ENCODE results near the gene STAG1.
"Not testable (repeated sequence)": the region's sequence is repeated elsewhere in the genome, so short reads cannot be mapped to it uniquely, and the experiment has no call there.

Gene STAG1

DNA sequence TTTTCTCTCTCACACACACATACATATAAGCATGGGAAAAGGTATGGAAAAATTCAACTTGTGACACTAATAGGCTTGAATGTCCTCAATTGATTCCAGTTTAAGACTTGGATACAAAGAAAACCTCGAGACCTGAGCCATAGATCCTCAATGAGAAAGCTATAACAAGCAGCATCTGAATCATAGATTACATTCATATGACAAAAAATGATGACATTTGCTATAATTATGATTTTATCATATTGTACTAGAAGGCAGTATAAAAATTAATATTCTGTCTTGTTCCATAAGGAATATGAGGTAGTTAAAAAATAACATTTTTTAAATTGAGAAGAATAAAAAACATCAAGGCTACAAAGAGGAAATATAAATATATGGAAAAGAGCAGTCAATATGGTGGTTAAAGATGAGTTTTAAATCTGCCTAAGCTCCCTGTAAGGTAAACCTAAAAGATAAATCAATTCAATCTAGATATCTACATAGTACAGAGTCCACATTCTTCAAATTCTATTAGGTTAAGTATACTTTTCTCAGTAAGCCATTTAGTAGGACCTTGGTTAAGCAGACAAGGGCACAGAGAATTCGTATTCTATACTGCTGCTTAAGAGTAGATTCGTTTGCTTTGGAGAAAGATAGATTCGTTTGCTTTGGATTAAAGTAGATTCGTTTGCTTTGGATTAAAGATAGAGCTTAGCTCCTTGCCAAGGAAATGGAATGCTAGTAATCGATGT lies 175.7 kb downstream of the STAG1 start:
- no peak for DNase-seq

DNA sequence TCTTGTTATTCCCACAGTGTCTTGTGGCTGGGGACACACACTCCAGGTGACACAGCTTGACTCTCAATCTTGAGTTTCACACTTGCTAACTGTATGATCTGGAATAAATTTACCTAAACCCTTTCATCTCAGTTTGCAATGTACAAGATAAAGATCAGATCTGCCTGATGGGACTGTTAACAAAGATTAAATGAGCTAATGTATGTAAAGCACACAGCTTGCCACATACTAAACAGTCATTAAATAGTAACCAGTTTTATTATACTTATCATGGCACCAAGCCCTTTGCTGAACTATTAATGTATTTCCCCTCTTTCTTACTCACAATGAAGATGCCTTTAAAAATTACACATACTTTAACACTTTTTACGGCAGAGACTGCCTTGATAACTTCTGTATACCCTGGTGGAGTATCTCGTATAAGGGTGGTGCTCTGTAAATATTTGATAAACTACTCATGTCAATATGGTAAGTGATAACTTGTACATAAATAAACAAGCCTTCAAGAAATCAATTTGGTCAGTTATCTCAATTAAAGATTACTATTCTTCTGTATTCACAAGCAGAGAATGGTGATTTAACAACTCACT lies 184.5 kb downstream of the STAG1 start:
- DNase-seq, result no peak

DNA sequence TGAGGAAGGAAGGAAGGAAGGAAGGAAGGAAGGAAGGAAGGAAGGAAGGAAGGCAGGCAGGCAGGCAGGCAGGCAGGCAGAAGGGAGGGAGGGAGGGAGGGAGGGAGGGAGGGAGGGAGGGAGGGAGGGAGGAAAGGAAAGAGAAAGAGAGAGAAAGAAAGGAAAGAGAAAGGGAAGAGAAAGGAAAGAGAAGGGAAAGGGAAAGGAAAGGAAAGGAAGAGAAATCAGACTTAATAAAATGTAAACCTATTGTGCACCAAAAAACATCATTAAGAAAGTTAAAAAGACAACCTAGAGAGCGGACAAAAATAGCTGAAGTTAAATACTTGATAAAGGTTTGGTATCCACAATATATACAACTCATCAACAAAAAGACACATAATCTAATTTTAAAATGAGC lies 187.2 kb downstream of the STAG1 start:
- not testable (repeated sequence) for DNase-seq

DNA sequence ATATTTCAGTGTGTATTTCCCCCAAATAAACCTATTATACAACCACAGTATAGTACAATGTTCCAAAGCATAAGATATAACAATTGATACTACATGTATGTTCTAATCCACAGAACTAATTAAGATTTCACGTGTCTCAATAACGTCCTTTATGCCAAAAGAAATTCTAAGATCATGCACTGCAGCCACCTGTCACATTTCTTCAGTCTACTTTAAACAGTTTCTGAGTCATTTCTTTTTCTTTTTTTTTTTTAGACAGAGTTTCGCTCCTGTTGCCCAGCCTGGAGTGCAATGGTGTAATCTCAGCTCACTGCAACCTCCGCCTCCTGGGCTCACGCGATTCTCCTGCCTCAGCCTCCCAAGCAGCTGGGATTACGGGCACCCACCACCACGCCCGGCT lies 190.2 kb downstream of the STAG1 start:
- DNase-seq, result no peak

DNA sequence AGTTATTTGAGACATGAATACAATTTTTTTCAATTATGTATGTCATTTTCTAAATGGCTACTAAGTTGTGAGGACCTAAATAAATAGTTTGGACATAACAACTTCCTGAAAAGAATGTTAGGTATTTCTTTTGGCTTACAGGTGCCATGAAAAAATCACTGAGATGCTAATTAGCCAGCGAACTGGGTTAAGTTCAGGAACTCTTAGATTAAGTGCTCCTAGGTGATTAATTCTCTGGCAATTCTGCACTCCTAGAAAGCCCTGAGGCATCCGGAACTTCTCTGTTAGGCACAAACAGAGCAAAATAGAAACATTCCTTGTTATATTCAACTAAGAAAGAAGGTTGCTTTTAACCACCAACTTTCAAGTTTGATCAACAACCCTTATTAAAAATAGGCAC lies 192.3 kb downstream of the STAG1 start:
- DNase-seq, result no peak

DNA sequence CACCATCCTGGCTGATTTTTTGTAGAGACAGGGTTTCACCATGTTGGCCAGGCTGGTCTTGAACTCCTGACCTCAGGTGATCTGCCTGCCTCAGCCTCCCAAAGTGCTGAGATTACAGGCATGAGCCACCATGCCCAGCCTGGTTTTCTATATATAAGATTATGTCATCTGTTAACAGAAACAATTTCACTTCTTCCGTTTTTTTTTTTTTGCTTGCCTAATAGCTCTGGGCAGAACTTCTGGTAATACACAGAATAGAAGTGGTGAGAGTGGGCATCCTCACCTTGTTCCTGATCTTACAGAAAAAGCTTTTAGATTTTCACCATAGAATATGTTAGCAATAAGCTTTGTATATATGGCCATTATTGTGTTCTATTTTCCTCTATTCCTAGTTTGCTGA lies 202.7 kb downstream of the STAG1 start:
- DNase-seq, result not testable (repeated sequence)

- no peak for DNase-seq
Observed at GRCh38 chr3:136547293-136547692, 204.9 kb downstream of the STAG1 start.

DNA sequence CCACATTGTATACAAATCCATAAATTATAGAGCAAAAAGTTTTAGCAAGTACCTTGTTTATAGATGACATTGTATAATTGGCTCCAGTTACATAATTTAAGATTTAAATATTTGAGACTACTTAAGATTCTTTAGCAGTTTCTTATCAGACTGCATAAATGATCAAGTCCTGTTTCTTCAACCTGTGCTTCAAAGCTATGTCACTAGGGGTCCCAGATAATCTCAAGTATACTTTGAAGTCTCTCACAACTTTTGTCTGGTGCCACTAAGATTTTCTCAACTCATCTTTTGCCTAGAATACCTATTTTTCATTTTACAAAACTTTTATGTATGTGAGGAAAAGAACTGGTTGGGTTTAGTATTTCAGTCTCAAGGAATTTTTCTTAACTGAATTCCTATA lies 205.5 kb downstream of the STAG1 start:
- no peak for DNase-seq

DNA sequence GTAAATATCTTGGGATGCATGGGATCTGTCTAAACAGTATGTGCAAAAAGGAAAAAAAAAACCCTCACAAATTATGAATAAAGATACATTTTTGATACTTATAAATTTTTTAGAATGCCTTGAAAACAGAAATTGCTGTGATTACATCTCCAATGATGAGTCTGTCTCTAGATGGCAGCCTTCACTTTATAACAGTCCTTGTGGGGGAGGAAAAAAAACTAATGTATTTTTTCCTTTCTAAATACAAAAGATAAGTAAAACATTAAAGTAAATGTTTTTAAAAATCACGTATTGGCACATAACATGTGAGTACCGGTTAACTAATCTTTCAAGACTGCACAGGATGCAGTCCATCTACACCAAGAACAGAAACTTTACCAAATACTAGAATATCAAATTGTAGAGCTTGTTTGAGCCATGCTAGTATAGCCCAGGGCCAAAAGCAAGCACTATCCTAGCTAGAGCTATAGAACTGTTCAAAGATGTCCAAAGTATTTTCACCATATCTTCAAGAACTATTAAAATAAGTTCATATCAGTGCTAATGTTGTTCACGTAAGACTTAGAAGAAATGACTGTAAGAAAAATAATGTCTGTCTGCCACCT lies 206.4 kb downstream of the STAG1 start:
- no peak for DNase-seq

GRCh38 chr3:136544532-136544931 lies 207.6 kb downstream of the STAG1 start:
- no peak for DNase-seq

DNA sequence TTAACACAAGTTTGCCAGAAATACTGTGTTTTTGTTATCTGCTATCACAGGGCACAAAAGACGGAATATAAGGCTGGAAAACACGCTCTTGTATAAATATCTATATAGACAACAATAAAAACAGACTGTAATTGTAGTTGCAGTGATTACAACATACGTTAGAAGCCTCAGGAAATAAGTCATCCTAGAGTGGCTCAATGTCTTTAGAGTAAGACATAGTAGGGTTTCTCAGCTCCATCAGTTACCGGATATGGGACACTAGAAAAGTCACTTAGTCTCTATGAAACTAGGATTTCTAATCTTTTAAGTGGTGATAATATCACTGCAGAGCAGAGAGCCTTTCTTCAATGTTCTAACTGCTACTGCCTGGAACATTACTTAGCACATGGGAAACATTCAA lies 208.8 kb downstream of the STAG1 start:
- DNase-seq, result no peak

DNA sequence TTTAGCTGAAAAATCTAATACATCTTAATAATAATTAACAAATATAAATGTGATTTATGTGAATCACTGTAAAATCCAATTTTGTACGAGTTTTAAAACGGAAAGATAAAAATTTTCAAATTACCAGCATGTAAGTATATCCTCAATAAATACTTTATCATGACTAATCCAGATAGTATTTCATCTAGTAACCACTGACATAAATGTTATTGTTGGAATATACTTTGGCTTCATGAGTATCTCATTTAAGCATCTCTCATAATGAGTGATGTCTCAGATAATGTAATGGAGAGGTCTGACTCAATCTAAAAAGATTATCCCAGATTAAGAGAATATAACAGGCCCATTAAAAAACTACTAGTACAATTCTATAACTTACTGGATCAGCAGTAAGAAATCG lies 216.3 kb downstream of the STAG1 start:
- DNase-seq, result no peak

- DNase-seq, result no peak
Observed at GRCh38 chr3:136532766-136533165, 219.4 kb downstream of the STAG1 start.

- no peak for DNase-seq
Observed at GRCh38 chr3:136518102-136518501, 234.1 kb downstream of the STAG1 start.

GRCh38 chr3:136516656-136517055 lies 235.5 kb downstream of the STAG1 start:
- no peak for DNase-seq

GRCh38 chr3:136516095-136516494 lies 236.1 kb downstream of the STAG1 start:
- no peak for DNase-seq

DNA sequence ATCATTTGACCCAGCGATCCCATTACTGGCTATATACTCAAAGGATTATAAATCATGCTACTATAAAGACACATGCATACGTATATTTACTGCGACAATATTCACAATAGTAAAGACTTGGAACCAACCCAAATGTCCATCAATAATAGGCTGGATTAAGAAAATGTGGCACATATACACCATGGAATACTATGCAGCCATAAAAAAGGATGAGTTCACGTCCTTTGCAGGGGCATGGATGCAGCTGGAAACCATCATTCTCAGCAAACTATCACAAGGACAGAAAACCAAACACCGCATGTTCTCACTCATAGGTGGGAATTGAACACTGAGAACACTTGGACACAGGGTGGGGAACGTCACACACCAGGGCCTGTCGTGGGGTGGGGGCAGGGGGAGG lies 237.6 kb downstream of the STAG1 start:
- not testable (repeated sequence) for DNase-seq

- no peak for DNase-seq
Observed at GRCh38 chr3:136513367-136513766, 238.8 kb downstream of the STAG1 start.

- DNase-seq, result no peak
Observed at GRCh38 chr3:136512381-136512780, 239.8 kb downstream of the STAG1 start.

GRCh38 chr3:136505676-136506075 lies 246.5 kb downstream of the STAG1 start:
- DNase-seq, result no peak

- no peak for DNase-seq
Observed at GRCh38 chr3:136503056-136503455, 249.1 kb downstream of the STAG1 start.

DNA sequence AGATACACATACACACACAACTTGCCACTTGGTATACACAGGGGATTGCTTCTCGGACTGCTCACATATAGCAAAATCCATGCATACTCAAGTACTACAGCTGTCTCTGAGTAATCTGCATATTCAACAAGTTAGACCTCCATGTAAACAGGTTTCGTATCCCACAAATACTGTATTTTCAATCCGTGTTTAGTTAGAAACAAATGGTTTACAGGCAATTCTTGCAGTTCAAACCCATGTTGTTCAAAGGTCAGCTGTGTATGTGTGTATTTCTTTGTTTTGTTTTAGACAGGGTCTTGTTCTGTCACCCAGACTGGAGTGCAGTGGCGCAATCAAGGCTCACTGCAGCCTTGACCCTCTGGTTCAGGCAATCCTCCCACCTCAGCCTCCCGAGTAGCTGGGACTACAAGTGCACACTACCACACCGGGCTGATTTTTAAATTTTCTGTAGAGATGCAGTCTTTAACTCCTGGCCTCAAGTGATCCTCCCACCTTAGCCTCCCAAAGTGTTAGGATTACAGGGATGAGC lies 253.2 kb downstream of the STAG1 start:
- DNase-seq, result no peak

DNA sequence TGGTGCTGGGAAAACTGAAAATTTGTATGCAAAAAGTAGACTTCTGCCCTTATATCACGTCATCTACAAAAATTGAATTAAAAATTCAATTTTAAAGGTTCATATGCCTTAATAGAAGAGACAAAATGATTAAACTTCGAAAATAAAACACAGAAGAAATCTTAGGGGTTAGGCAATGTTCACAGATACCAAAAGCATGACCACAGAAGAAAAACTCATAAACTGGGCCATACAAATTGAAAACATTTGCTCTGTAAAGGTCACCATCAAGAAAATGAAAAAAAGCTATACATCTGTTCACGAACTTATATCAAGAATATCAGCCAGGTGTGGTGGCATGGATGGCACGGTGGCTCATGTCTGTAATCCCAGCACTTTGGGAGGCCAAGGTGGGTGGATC lies 257.0 kb downstream of the STAG1 start:
- no peak for DNase-seq

All from GDM1 (cell line).